ENCODE measurements around the gene KCNIP3. TPM values are rescaled to one million over a fixed set of nuclear protein-coding genes. Genes with fewer than 3 reads are reported as not detected.

Gene KCNIP3
- total RNA-seq (2022), result not detected in 2 replicates
- percentile 4 among the genes with signal in this experiment for Bru-seq, nascent RNA
- percentile 6 among the genes with signal in this experiment for BruChase-seq, experiment 1, labeled RNA remaining after a 2-hour chase
- BruChase-seq, experiment 2, labeled RNA remaining after a 6-hour chase, result percentile 9 among the genes with signal in this experiment
- long read RNA-seq, result 0 reads

GRCh38 chr2:95296880-95297487, at the start of gene KCNIP3:
KCNIP3 (plus strand) TSS chr2:95297347; CDS start chr2:95297439, 92 bp downstream.
- no peak for DNase-seq
- Mint-ChIP-seq H3K27me3 (ENCODE audit: insufficient read depth, unreplicated experiment) (peaks cover 6% of the 10 kb centered on the region), H3K36me3 (ENCODE audit: insufficient read depth, unreplicated experiment) (no peaks in the 10 kb centered on the region), H3K9me3 (ENCODE audit: unreplicated experiment) (peaks cover 7% of the 10 kb centered on the region), H3K27ac (ENCODE audit: unreplicated experiment) (no peak within 1 kb of the TSS), H3K4me3 (ENCODE audit: unreplicated experiment) (peak within 1 kb of the TSS; percentile 10), H3K4me1 (ENCODE audit: low read depth, unreplicated experiment) (no peaks in the 10 kb centered on the region)
- H3K27me3 ChIP-seq (replicated peaks; ENCODE audit: control insufficient read depth, insufficient read depth, low read length), result no peaks in the 10 kb centered on the region
- ChIA-PET POLR2A (no interaction called here), CTCF (no interaction called here)
- no peak within 1 kb of the TSS for H3K4me3 ChIP-seq (ENCODE audit: low read depth, low read length)
- no peaks in the 10 kb centered on the region for H3K36me3 ChIP-seq (ENCODE audit: control insufficient read depth, insufficient read depth, low read length)
- no TSS peak for BruUV-seq (replicated peaks)
- no peaks in the 10 kb centered on the region for H3K4me1 ChIP-seq
- TF ChIP-seq CTCF (IDR thresholded peaks at IDR 0.05; ENCODE audit: insufficient read depth in 1 of 2, low read depth in 1 of 2, low read length in 1 of 2, severe bottlenecking in 1 of 2, unreplicated experiment in 1 of 2), result no peak
- intact Hi-C loops (cut with micrococcal nuclease; ENCODE audit: unreplicated experiment), result no loop called here
- peaks cover 5% of the 10 kb centered on the region; the same call in 1 of the 2 replicates for H3K9me3 ChIP-seq

- Histone ChIP-seq H3K27me3 (replicated peaks; ENCODE audit: control insufficient read depth, insufficient read depth, low read length) (no peaks in the 10 kb centered on the region), H3K36me3 (ENCODE audit: control insufficient read depth, insufficient read depth, low read length) (no peaks in the 10 kb centered on the region), H3K9me3 (peaks cover 7% of the 10 kb centered on the region), H3K4me3 (ENCODE audit: low read depth, low read length) (no peak overlapping the region), H3K4me1 (no peaks in the 10 kb centered on the region; the same call in 1 of the 2 replicates)
- Mint-ChIP-seq H3K27ac (ENCODE audit: unreplicated experiment) (no peak overlapping the region), H3K4me1 (ENCODE audit: low read depth, unreplicated experiment) (no peaks in the 10 kb centered on the region), H3K9me3 (ENCODE audit: unreplicated experiment) (peaks cover 27% of the 10 kb centered on the region), H3K4me3 (ENCODE audit: unreplicated experiment) (no peak overlapping the region), H3K36me3 (ENCODE audit: insufficient read depth, unreplicated experiment) (no peaks in the 10 kb centered on the region), H3K27me3 (ENCODE audit: insufficient read depth, unreplicated experiment) (peaks cover 3% of the 10 kb centered on the region)
- ChIA-PET CTCF (no interaction called here), POLR2A (no interaction called here)
- BruUV-seq (replicated peaks), result no TSS peak
- TF ChIP-seq CTCF (IDR thresholded peaks at IDR 0.05; ENCODE audit: insufficient read depth in 1 of 2, low read depth in 1 of 2, low read length in 1 of 2, severe bottlenecking in 1 of 2, unreplicated experiment in 1 of 2), result no peak
- DNase-seq, result no peak
- intact Hi-C loops (cut with micrococcal nuclease; ENCODE audit: unreplicated experiment), result no loop called here
Observed at GRCh38 chr2:95258271-95258670, 38.9 kb upstream of the KCNIP3 start.

- Mint-ChIP-seq H3K4me3 (ENCODE audit: unreplicated experiment) (no peak overlapping the region), H3K9me3 (ENCODE audit: unreplicated experiment) (peaks cover 27% of the 10 kb centered on the region), H3K27ac (ENCODE audit: unreplicated experiment) (no peak overlapping the region), H3K4me1 (ENCODE audit: low read depth, unreplicated experiment) (no peaks in the 10 kb centered on the region), H3K27me3 (ENCODE audit: insufficient read depth, unreplicated experiment) (peaks cover 3% of the 10 kb centered on the region), H3K36me3 (ENCODE audit: insufficient read depth, unreplicated experiment) (no peaks in the 10 kb centered on the region)
- H3K4me1 ChIP-seq, result no peaks in the 10 kb centered on the region; the same call in 1 of the 2 replicates
- ChIA-PET POLR2A (no interaction called here), CTCF (interaction anchor here (0.6 kb wide), 1 partner anchor 92 kb away, joined by 4 read pairs; no protein-coding TSS in a partner anchor)
- BruUV-seq (replicated peaks), result no TSS peak
- no peak for TF ChIP-seq CTCF (IDR thresholded peaks at IDR 0.05; ENCODE audit: insufficient read depth in 1 of 2, low read depth in 1 of 2, low read length in 1 of 2, severe bottlenecking in 1 of 2, unreplicated experiment in 1 of 2)
- H3K27me3 ChIP-seq (replicated peaks; ENCODE audit: control insufficient read depth, insufficient read depth, low read length), result no peaks in the 10 kb centered on the region
- no peak overlapping the region for H3K4me3 ChIP-seq (ENCODE audit: low read depth, low read length)
- H3K9me3 ChIP-seq, result peaks cover 7% of the 10 kb centered on the region
- intact Hi-C loops (cut with micrococcal nuclease; ENCODE audit: unreplicated experiment), result no loop called here
- H3K36me3 ChIP-seq (ENCODE audit: control insufficient read depth, insufficient read depth, low read length), result no peaks in the 10 kb centered on the region
- no peak for DNase-seq
Observed at GRCh38 chr2:95260028-95261023, 36.8 kb upstream of the KCNIP3 start.

Measured in Caco-2 (cell line).